ENCODE results near the gene SEC61G.

SEC61G gene

GRCh38 chr7:54758702-54759592 lies at the start of gene SEC61G:
Gene SEC61G (minus strand): TSS chr7:54759211. CDS start chr7:54757588, 1,623 bp downstream.
- DNase-seq (ENCODE audit: low read depth), result peak; percentile 86

- DNase-seq (ENCODE audit: low read depth), result no peak
These were observed 43.8 kb upstream of the SEC61G start for GRCh38 chr7:54802841-54803240.

GRCh38 chr7:54802114-54802513 lies 43.1 kb upstream of the SEC61G start:
- DNase-seq (ENCODE audit: low read depth), result no peak

- DNase-seq (ENCODE audit: low read depth), result no peak
These were observed 40.8 kb upstream of the SEC61G start for GRCh38 chr7:54799792-54800191.

- no peak for DNase-seq (ENCODE audit: low read depth)
These were observed 39.5 kb upstream of the SEC61G start for GRCh38 chr7:54798530-54798929.

- no peak for DNase-seq (ENCODE audit: low read depth)
These were observed 37.8 kb upstream of the SEC61G start for GRCh38 chr7:54796853-54797252.

GRCh38 chr7:54796150-54796549 lies 37.1 kb upstream of the SEC61G start:
- DNase-seq (ENCODE audit: low read depth), result no peak

- no peak for DNase-seq (ENCODE audit: low read depth)
These were observed 33.4 kb upstream of the SEC61G start for GRCh38 chr7:54792383-54792782.

- no peak for DNase-seq (ENCODE audit: low read depth)
These were observed 29.7 kb upstream of the SEC61G start for GRCh38 chr7:54788664-54789063.

- DNase-seq (ENCODE audit: low read depth), result no peak
These were observed 26.2 kb upstream of the SEC61G start for GRCh38 chr7:54785261-54785660.

- DNase-seq (ENCODE audit: low read depth), result no peak
These were observed 24.9 kb upstream of the SEC61G start for GRCh38 chr7:54783952-54784351.

- DNase-seq (ENCODE audit: low read depth), result no peak
These were observed 23.8 kb upstream of the SEC61G start for GRCh38 chr7:54782829-54783228.

- no peak for DNase-seq (ENCODE audit: low read depth)
These were observed 23.3 kb upstream of the SEC61G start for GRCh38 chr7:54782314-54782713.

GRCh38 chr7:54781134-54781920 lies 22.3 kb upstream of the SEC61G start:
- no peak for DNase-seq (ENCODE audit: low read depth)

GRCh38 chr7:54780490-54780889 lies 21.5 kb upstream of the SEC61G start:
- no peak for DNase-seq (ENCODE audit: low read depth)

- no peak for DNase-seq (ENCODE audit: low read depth)
These were observed 19.9 kb upstream of the SEC61G start for GRCh38 chr7:54778696-54779540.

GRCh38 chr7:54778166-54778565 lies 19.2 kb upstream of the SEC61G start:
- no peak for DNase-seq (ENCODE audit: low read depth)

GRCh38 chr7:54774785-54775740 lies 16.1 kb upstream of the SEC61G start:
- no peak for DNase-seq (ENCODE audit: low read depth)

- peak; percentile 37 for DNase-seq (ENCODE audit: low read depth)
These were observed 14.7 kb upstream of the SEC61G start for GRCh38 chr7:54773472-54774399.

GRCh38 chr7:54769203-54769602 lies 10.2 kb upstream of the SEC61G start:
- DNase-seq (ENCODE audit: low read depth), result no peak
